ENCODE measurements around the gene ZC3H7A. TPM values are rescaled to one million over a fixed set of nuclear protein-coding genes. Genes with fewer than 3 reads are reported as not detected.
"Not testable (repeated sequence)": the region's sequence is repeated elsewhere in the genome, so short reads cannot be mapped to it uniquely, and the experiment has no call there.

The ZC3H7A gene
- total and polyA plus RNA-seq, 2 donors (not counting 1 experiment from before 2014, with no cell fraction given) = 48.9 to 52.8 TPM

DNA sequence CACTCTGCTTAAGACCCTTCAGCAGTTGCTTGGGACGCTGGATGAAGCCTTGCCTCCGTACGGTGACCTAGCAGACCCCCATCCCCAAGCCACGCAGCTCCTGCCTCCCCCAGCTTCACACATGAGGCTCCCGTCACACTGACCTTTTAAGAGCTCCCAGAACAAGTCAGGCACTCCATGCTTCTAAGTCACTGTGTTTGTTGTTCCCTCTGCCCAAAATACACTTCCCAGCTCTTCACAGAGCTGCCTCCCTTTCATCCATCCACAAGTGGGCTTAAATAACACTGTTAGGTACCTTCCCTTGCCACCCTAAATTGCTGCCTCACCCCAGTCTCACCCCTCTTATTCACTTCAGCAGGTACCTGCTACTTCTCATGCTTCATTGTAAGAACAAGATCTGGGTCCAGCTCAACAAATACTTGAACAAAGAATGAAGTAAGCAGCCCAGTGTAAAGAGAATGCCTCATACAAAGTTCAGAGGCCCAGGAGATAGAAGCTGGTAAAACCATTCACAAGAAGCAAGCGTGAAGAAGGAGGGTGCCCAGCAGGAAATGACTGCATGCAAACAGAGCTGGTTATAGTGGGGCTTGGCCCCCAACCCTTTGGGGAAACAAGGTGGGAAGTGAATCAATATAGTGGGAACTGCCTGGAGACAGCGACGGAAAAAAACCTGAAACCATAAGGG, 5.8 kb downstream of the ZC3H7A start:
- Histone ChIP-seq H4K20me1 (ENCODE audit: control insufficient read depth, extremely low read depth, insufficient read depth, low read length) (no peaks in the 10 kb centered on the region), H3K4me1 (ENCODE audit: control insufficient read depth, extremely low read depth, insufficient read depth, low read length) (no peaks in the 10 kb centered on the region), H3K27me3 (ENCODE audit: control insufficient read depth, insufficient read depth, low read length) (no peaks in the 10 kb centered on the region), H3K9ac (ENCODE audit: insufficient read depth, low read length) (no peak overlapping the region), H2AFZ (ENCODE audit: low read length) (no peak overlapping the region), H3K4me2 (ENCODE audit: extremely low read depth, insufficient read depth, low read length) (no peak overlapping the region), H3K9me3 (ENCODE audit: control insufficient read depth, insufficient read depth, low read depth, low read length) (no peaks in the 10 kb centered on the region), H3K36me3 (ENCODE audit: control insufficient read depth, insufficient read depth, low read length) (no peaks in the 10 kb centered on the region), H3K27ac (ENCODE audit: insufficient read depth, low read length) (no peak overlapping the region), H3K4me3 (replicated peaks in 1 of 4; ENCODE audit: control extremely low read depth in 1 of 4, insufficient read depth in 1 of 4, low read depth in 3 of 4, low read length in 4 of 4) (no peak overlapping the region), H3K79me2 (ENCODE audit: control insufficient read depth, insufficient read depth, low read length) (peaks cover 99% of the 10 kb centered on the region)
- no peak for DNase-seq (ENCODE audit: low read depth in 2 of 2)
- TF ChIP-seq, protein P1, sequence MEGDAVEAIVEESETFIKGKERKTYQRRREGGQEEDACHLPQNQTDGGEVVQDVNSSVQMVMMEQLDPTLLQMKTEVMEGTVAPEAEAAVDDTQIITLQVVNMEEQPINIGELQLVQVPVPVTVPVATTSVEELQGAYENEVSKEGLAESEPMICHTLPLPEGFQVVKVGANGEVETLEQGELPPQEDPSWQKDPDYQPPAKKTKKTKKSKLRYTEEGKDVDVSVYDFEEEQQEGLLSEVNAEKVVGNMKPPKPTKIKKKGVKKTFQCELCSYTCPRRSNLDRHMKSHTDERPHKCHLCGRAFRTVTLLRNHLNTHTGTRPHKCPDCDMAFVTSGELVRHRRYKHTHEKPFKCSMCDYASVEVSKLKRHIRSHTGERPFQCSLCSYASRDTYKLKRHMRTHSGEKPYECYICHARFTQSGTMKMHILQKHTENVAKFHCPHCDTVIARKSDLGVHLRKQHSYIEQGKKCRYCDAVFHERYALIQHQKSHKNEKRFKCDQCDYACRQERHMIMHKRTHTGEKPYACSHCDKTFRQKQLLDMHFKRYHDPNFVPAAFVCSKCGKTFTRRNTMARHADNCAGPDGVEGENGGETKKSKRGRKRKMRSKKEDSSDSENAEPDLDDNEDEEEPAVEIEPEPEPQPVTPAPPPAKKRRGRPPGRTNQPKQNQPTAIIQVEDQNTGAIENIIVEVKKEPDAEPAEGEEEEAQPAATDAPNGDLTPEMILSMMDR (conservative IDR thresholded peaks at IDR 0.05 in 1 of 2, IDR thresholded peaks at IDR 0.05 in 1 of 2; ENCODE audit: low read depth in 1 of 2, low read length in 2 of 2) = no peak
- no peak for TF ChIP-seq EZH2 (IDR thresholded peaks at IDR 0.05; ENCODE audit: low read length, missing control alignments)

DNA sequence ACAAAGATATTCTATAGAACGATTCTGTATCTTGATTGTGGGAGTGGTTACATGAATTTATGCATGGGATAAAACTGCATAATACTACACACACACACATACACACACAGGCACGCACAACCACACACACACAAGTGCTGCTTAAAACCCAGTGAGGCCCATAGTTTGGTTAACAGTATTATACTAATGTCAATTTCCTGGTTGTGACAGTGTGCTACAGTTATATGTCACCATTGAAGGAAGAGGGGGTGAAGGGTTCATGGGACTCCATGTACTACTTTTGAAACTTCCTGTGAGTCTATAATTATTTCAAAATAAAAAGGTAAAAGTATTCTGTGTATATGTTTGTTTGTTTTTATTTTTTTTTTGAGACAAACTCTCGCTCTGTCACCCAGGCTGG, 8.1 kb downstream of the ZC3H7A start:
- Histone ChIP-seq H4K20me1 (ENCODE audit: control insufficient read depth, extremely low read depth, insufficient read depth, low read length) (no peaks in the 10 kb centered on the region), H3K79me2 (ENCODE audit: control insufficient read depth, insufficient read depth, low read length) (peaks cover 91% of the 10 kb centered on the region), H2AFZ (ENCODE audit: low read length) (no peak overlapping the region), H3K9me3 (ENCODE audit: control insufficient read depth, insufficient read depth, low read depth, low read length) (no peaks in the 10 kb centered on the region), H3K9ac (ENCODE audit: insufficient read depth, low read length) (no peak overlapping the region), H3K4me3 (replicated peaks in 1 of 4; ENCODE audit: control extremely low read depth in 1 of 4, insufficient read depth in 1 of 4, low read depth in 3 of 4, low read length in 4 of 4) (no peak overlapping the region), H3K27me3 (ENCODE audit: control insufficient read depth, insufficient read depth, low read length) (no peaks in the 10 kb centered on the region), H3K4me1 (ENCODE audit: control insufficient read depth, extremely low read depth, insufficient read depth, low read length) (peaks cover 2% of the 10 kb centered on the region), H3K36me3 (ENCODE audit: control insufficient read depth, insufficient read depth, low read length) (no peaks in the 10 kb centered on the region), H3K27ac (ENCODE audit: insufficient read depth, low read length) (no peak overlapping the region), H3K4me2 (ENCODE audit: extremely low read depth, insufficient read depth, low read length) (no peak overlapping the region)
- TF ChIP-seq, protein P1 (conservative IDR thresholded peaks at IDR 0.05 in 1 of 2, IDR thresholded peaks at IDR 0.05 in 1 of 2; ENCODE audit: low read depth in 1 of 2, low read length in 2 of 2) = no peak
- TF ChIP-seq EZH2 (IDR thresholded peaks at IDR 0.05; ENCODE audit: low read length, missing control alignments) = no peak
- DNase-seq (ENCODE audit: low read depth in 2 of 2) = no peak

DNA sequence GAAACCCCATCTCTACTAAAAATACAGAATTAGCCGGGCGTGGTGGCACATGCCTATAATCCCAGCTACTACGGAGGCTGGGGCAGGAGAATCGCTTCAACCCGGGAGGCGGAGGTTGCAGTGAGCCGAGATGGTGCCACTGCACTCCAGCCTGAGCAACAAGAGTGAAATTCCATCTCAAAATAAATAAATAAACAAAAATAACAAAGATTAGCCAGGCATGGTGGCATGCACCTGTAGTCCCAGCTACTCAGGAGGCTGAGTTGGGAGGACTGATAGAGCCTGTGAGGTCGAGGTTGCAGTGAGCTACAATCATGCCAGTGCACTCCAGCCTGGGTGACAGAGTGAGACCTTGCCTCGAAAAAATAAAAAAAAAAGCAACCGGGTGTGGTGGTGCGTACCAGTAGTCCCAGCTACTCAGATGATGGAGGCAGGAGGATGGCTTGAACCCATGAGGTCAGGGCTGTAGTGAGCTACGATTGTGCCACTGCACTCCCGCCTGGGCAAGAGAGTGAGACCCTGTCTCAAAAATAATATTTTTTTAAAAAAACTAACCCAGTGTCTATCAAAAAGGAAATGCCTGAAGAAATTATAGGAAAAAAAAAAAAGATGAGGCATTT, 12.0 kb downstream of the ZC3H7A start:
- H3K36me3 ChIP-seq (ENCODE audit: control insufficient read depth, insufficient read depth, low read length); H4K20me1 ChIP-seq (ENCODE audit: control insufficient read depth, extremely low read depth, insufficient read depth, low read length); H3K4me2 ChIP-seq (ENCODE audit: extremely low read depth, insufficient read depth, low read length); H3K9me3 ChIP-seq (ENCODE audit: control insufficient read depth, insufficient read depth, low read depth, low read length); H3K27ac ChIP-seq (ENCODE audit: insufficient read depth, low read length); H2AFZ ChIP-seq (ENCODE audit: low read length); H3K27me3 ChIP-seq (ENCODE audit: control insufficient read depth, insufficient read depth, low read length); H3K9ac ChIP-seq (ENCODE audit: insufficient read depth, low read length); DNase-seq (ENCODE audit: low read depth in 2 of 2); H3K4me3 ChIP-seq (replicated peaks in 1 of 4; ENCODE audit: control extremely low read depth in 1 of 4, insufficient read depth in 1 of 4, low read depth in 3 of 4, low read length in 4 of 4): not testable (repeated sequence)
- Histone ChIP-seq H3K4me1 (ENCODE audit: control insufficient read depth, extremely low read depth, insufficient read depth, low read length) (peaks cover 18% of the 10 kb centered on the region), H3K79me2 (ENCODE audit: control insufficient read depth, insufficient read depth, low read length) (peaks cover 81% of the 10 kb centered on the region)

DNA sequence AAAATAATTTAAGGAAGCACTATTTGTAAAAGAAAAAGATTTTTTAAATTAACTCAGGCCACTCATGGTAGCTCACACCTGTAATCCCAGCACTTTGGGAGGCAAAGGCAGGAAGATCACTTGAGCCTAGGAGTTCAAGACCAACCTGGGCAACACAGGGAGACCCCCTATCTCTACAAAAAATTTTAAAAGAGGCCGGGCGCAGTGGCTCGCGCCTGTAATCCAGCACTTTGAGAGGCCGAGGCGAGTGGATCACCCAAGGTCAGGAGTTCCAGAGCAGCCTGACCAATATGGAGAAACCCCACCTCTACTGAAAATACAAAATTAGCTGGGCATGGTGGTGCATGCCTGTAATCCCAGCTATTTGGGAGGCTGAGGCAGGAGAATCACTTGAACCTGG, 12.7 kb downstream of the ZC3H7A start:
- H3K9me3 ChIP-seq (ENCODE audit: control insufficient read depth, insufficient read depth, low read depth, low read length); DNase-seq (ENCODE audit: low read depth in 2 of 2); H3K4me3 ChIP-seq (replicated peaks in 1 of 4; ENCODE audit: control extremely low read depth in 1 of 4, insufficient read depth in 1 of 4, low read depth in 3 of 4, low read length in 4 of 4); H2AFZ ChIP-seq (ENCODE audit: low read length); H3K27ac ChIP-seq (ENCODE audit: insufficient read depth, low read length); H3K36me3 ChIP-seq (ENCODE audit: control insufficient read depth, insufficient read depth, low read length); H3K27me3 ChIP-seq (ENCODE audit: control insufficient read depth, insufficient read depth, low read length); H3K4me2 ChIP-seq (ENCODE audit: extremely low read depth, insufficient read depth, low read length); H3K9ac ChIP-seq (ENCODE audit: insufficient read depth, low read length); H4K20me1 ChIP-seq (ENCODE audit: control insufficient read depth, extremely low read depth, insufficient read depth, low read length): not testable (repeated sequence)
- H3K79me2 ChIP-seq (ENCODE audit: control insufficient read depth, insufficient read depth, low read length) = peaks cover 79% of the 10 kb centered on the region
- peaks cover 18% of the 10 kb centered on the region for H3K4me1 ChIP-seq (ENCODE audit: control insufficient read depth, extremely low read depth, insufficient read depth, low read length)
